H9 (cell line): ENCODE measurements around the gene RPL19. TPM values are rescaled to one million over a fixed set of nuclear protein-coding genes. Genes with fewer than 3 reads are reported as not detected.

Experiments used
- DNase-seq: peaks from one replicate; pipeline ENCODE4 v3.0.0-alpha.2; 2017
- H2AFZ ChIP-seq: one replicate; pipeline ENCODE4 v1.6.1; 2013; ENCODE audit warnings: mild to moderate bottlenecking, low read length, control low read depth, moderate library complexity
- H2AK5ac ChIP-seq: 2 replicates; pipeline ENCODE4 v1.6.1; 2013; ENCODE audit warnings: low read length, control low read depth, mixed read lengths; ENCODE audit not compliant: insufficient read length
- H2BK120ac ChIP-seq: one replicate; pipeline ENCODE4 v1.6.1; 2013; ENCODE audit warnings: low read depth, mild to moderate bottlenecking, low read length, control low read depth, inconsistent platforms; ENCODE audit not compliant: poor library complexity, severe bottlenecking
- H2BK12ac ChIP-seq: 2 replicates; pipeline ENCODE4 v1.6.1; 2013; ENCODE audit warnings: low read length, control low read depth, mixed read lengths, low read depth; ENCODE audit not compliant: insufficient read length
- H2BK15ac ChIP-seq: 2 replicates; pipeline ENCODE4 v1.6.1; 2013; ENCODE audit warnings: low read depth, low read length, control low read depth
- H2BK20ac ChIP-seq: one replicate; pipeline ENCODE4 v1.6.1; 2013; ENCODE audit warnings: low read depth, mild to moderate bottlenecking, low read length, control low read depth, inconsistent platforms; ENCODE audit not compliant: poor library complexity, severe bottlenecking
- H2BK5ac ChIP-seq: 2 replicates; pipeline ENCODE4 v1.6.1; 2013; ENCODE audit warnings: low read length, control low read depth, mixed read lengths; ENCODE audit not compliant: insufficient read length
- H3K14ac ChIP-seq: 2 replicates; pipeline ENCODE4 v1.6.1; 2013; ENCODE audit warnings: low read length, control low read depth; ENCODE audit not compliant: insufficient read depth
- H3K18ac ChIP-seq: 2 replicates; pipeline ENCODE4 v1.6.1; 2013; ENCODE audit warnings: low read depth, mild to moderate bottlenecking, mixed read lengths, low read length, control low read depth; ENCODE audit not compliant: insufficient read length
- H3K23ac ChIP-seq: 2 replicates; pipeline ENCODE4 v1.6.1; 2013; ENCODE audit warnings: low read length, control low read depth, mixed read lengths, low read depth; ENCODE audit not compliant: insufficient read length
- H3K23me2 ChIP-seq: 2 replicates; pipeline ENCODE4 v1.6.1; 2013; ENCODE audit warnings: low read depth, mild to moderate bottlenecking, mixed read lengths, low read length, control low read depth; ENCODE audit not compliant: insufficient read length, poor library complexity, severe bottlenecking
- H3K27ac ChIP-seq: 2 replicates; pipeline ENCODE4 v1.5.1; 2013; ENCODE audit warnings: low read length, control low read depth, mixed read lengths, low read depth; ENCODE audit not compliant: insufficient read length
- H3K27me3 ChIP-seq: 2 replicates; pipeline ENCODE4 v1.6.1; 2013; ENCODE audit warnings: low read length, control low read depth, inconsistent platforms; ENCODE audit not compliant: insufficient read depth
- H3K4ac ChIP-seq: 2 replicates; pipeline ENCODE4 v1.6.1; 2013; ENCODE audit warnings: low read depth, mild to moderate bottlenecking, control low read depth, inconsistent platforms, low read length, moderate library complexity
- H3K4me1 ChIP-seq: 2 replicates; pipeline ENCODE4 v1.6.1; 2013; ENCODE audit warnings: low read length, control low read depth, inconsistent platforms; ENCODE audit not compliant: insufficient read depth
- H3K4me2 ChIP-seq: 2 replicates; pipeline ENCODE4 v1.6.1; 2013; ENCODE audit warnings: low read length, control low read depth, mixed read lengths; ENCODE audit not compliant: insufficient read length, insufficient read depth
- H3K56ac ChIP-seq: 2 replicates; pipeline ENCODE4 v1.6.1; 2013; ENCODE audit warnings: low read depth, mild to moderate bottlenecking, mixed read lengths, low read length, control low read depth; ENCODE audit not compliant: insufficient read length
- H3K79me1 ChIP-seq: 2 replicates; pipeline ENCODE4 v1.6.1; 2013; ENCODE audit warnings: low read depth, mild to moderate bottlenecking, moderate library complexity, low read length, control low read depth, inconsistent platforms; ENCODE audit not compliant: insufficient read depth, poor library complexity, severe bottlenecking
- H3K79me2 ChIP-seq: 2 replicates; pipeline ENCODE4 v1.6.1; 2013; ENCODE audit warnings: low read length, control low read depth, inconsistent platforms; ENCODE audit not compliant: insufficient read depth
- H3K9ac ChIP-seq: 2 replicates; pipeline ENCODE4 v1.6.1; 2013; ENCODE audit warnings: low read length, control low read depth, mixed read lengths; ENCODE audit not compliant: insufficient read length; ENCODE audit errors: extremely low read depth
- H3K9me3 ChIP-seq: one replicate; pipeline ENCODE4 v1.6.1; 2013; ENCODE audit warnings: low read depth, low read length, inconsistent platforms; ENCODE audit not compliant: control insufficient read depth
- H3T11ph ChIP-seq: one replicate; pipeline ENCODE4 v1.6.1; 2013; ENCODE audit warnings: mild to moderate bottlenecking, low read length, control low read depth, inconsistent platforms
- H4K20me1 ChIP-seq: one replicate; pipeline ENCODE4 v1.6.1; 2013; ENCODE audit not compliant: control insufficient read depth, insufficient read length, insufficient read depth
- H4K5ac ChIP-seq: 2 replicates; pipeline ENCODE4 v1.6.1; 2013; ENCODE audit warnings: low read depth, mild to moderate bottlenecking, mixed read lengths, low read length, control low read depth; ENCODE audit not compliant: insufficient read length
- H4K8ac ChIP-seq: replicated peaks from 2 replicates; pipeline ENCODE4 v1.6.1; 2013; ENCODE audit warnings: low read length, control low read depth, mixed read lengths, low read depth; ENCODE audit not compliant: insufficient read length
- H4K91ac ChIP-seq: 2 replicates; pipeline ENCODE4 v1.6.1; 2013; ENCODE audit warnings: low read depth, mild to moderate bottlenecking, moderate library complexity, mixed read lengths, low read length, control low read depth; ENCODE audit not compliant: insufficient read length
- H3K27ac Mint-ChIP-seq, 3 experiments: 2 replicates in 2 of 3; 3 replicates in 1 of 3; pipeline ENCODE4 v1.8.0; 2020 to 2021; ENCODE audit warnings: mixed read lengths in 3 of 3, mild to moderate bottlenecking in 1 of 3, moderate library complexity in 1 of 3
- H3K27me3 Mint-ChIP-seq: 2 replicates; pipeline ENCODE4 v1.8.0; 2021; ENCODE audit warnings: low read depth, mild to moderate bottlenecking, moderate library complexity, mixed read lengths
- H3K36me3 Mint-ChIP-seq, 3 experiments: 2 replicates in 2 of 3; 3 replicates in 1 of 3; pipeline ENCODE4 v1.8.0; 2020 to 2021; ENCODE audit warnings: low read depth in 3 of 3, mixed read lengths in 3 of 3; ENCODE audit not compliant: insufficient read depth in 1 of 3
- H3K4me1 Mint-ChIP-seq, 2 experiments: 2 replicates each; pipeline ENCODE4 v1.8.0; 2020; ENCODE audit warnings: mixed read lengths in 2 of 2
- H3K4me3 Mint-ChIP-seq, 2 experiments: 2 replicates in 1 of 2; 3 replicates in 1 of 2; pipeline ENCODE4 v1.8.0; 2020 to 2021; ENCODE audit warnings: mild to moderate bottlenecking in 2 of 2, mixed read lengths in 2 of 2, moderate library complexity in 1 of 2
- H3K9me3 Mint-ChIP-seq, 2 experiments: 2 replicates in 1 of 2; 3 replicates in 1 of 2; pipeline ENCODE4 v1.8.0; 2020; ENCODE audit warnings: mild to moderate bottlenecking in 2 of 2, mixed read lengths in 2 of 2, moderate library complexity in 1 of 2
- CTCF ChIP-seq: fragments of 200-600 bp; sonication (generic); conservative IDR thresholded peaks from 3 replicates; pipeline ENCODE4 v1.8.0; 2021; ENCODE audit warnings: antibody characterized with exemption, mild to moderate bottlenecking
- WGBS: extraction: QIAGEN DNeasy Blood & Tissue Kit; methylation state at CpG from one replicate; pipeline ENCODE4 v1.1.7; 2013; ENCODE audit warnings: missing lambda C conversion rate, low lambda C conversion rate, mixed read lengths; ENCODE audit not compliant: insufficient read length; ENCODE audit errors: extremely low coverage; 5-methylcytosine and 5-hydroxymethylcytosine counted together
- total RNA-seq: library from RNA; stranded (reverse); gene quantifications from 2 replicates; pipeline ENCODE4 v1.2.1, GENCODE V29; 2021

RPL19 gene
- total RNA-seq, 1 experiment from 2014 or later = 2,038 TPM

- H2BK5ac ChIP-seq = no peak overlapping the region
- Mint-ChIP-seq H3K27ac (no peak overlapping the region), H3K9me3 (no peaks in the 10 kb centered on the region), H3K27me3 (peaks cover 70% of the 10 kb centered on the region), H3K36me3 (no peaks in the 10 kb centered on the region), H3K4me3 (peak overlapping the region; percentile 68 to 93), H3K4me1 (peaks cover 13 to 21% of the 10 kb centered on the region in 2 experiments)
- no peak overlapping the region for H3K56ac ChIP-seq
- no peak overlapping the region for H4K5ac ChIP-seq
- H2BK120ac ChIP-seq = no peak overlapping the region
- no peak for DNase-seq
- peak overlapping the region; percentile 44 for H3K4me2 ChIP-seq
- no peak overlapping the region for H3K18ac ChIP-seq
- no peak overlapping the region; the same call in 1 of the 2 replicates for H3K14ac ChIP-seq
- H4K8ac ChIP-seq = no peak overlapping the region
- H3K9ac ChIP-seq = no peak overlapping the region
- no peak for TF ChIP-seq CTCF
- no CpG with 5 or more reads among the region's 33 CpGs for whole genome bisulfite sequencing
- H2AFZ ChIP-seq = no peak overlapping the region
- H4K91ac ChIP-seq = no peak overlapping the region
- H3K9me3 ChIP-seq = no peaks in the 10 kb centered on the region
- peaks cover 17% of the 10 kb centered on the region; the same call in 1 of the 2 replicates for H3K27me3 ChIP-seq
- H3K79me1 ChIP-seq = no peaks in the 10 kb centered on the region
- no peak overlapping the region for H2BK20ac ChIP-seq
- H3K27ac ChIP-seq = no peak overlapping the region
- no peak overlapping the region for H2AK5ac ChIP-seq
- H3K79me2 ChIP-seq = no peaks in the 10 kb centered on the region
- H3K23me2 ChIP-seq = peaks cover 13% of the 10 kb centered on the region
- no peak overlapping the region for H2BK12ac ChIP-seq
- no peaks in the 10 kb centered on the region for H4K20me1 ChIP-seq
- no peaks in the 10 kb centered on the region for H3K4me1 ChIP-seq
- H2BK15ac ChIP-seq = no peak overlapping the region
- H3K23ac ChIP-seq = no peak overlapping the region
- no peak overlapping the region for H3T11ph ChIP-seq
- no peak overlapping the region for H3K4ac ChIP-seq
Measured at GRCh38 chr17:39223907-39224777, 24.1 kb downstream of the RPL19 start.
